ENCODE results near the gene GTPBP2.
"Not testable (repeated sequence)": the region's sequence is repeated elsewhere in the genome, so short reads cannot be mapped to it uniquely, and the experiment has no call there.

GTPBP2 gene, protein sequence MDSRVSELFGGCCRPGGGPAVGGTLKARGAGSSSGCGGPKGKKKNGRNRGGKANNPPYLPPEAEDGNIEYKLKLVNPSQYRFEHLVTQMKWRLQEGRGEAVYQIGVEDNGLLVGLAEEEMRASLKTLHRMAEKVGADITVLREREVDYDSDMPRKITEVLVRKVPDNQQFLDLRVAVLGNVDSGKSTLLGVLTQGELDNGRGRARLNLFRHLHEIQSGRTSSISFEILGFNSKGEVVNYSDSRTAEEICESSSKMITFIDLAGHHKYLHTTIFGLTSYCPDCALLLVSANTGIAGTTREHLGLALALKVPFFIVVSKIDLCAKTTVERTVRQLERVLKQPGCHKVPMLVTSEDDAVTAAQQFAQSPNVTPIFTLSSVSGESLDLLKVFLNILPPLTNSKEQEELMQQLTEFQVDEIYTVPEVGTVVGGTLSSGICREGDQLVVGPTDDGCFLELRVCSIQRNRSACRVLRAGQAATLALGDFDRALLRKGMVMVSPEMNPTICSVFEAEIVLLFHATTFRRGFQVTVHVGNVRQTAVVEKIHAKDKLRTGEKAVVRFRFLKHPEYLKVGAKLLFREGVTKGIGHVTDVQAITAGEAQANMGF

DNA sequence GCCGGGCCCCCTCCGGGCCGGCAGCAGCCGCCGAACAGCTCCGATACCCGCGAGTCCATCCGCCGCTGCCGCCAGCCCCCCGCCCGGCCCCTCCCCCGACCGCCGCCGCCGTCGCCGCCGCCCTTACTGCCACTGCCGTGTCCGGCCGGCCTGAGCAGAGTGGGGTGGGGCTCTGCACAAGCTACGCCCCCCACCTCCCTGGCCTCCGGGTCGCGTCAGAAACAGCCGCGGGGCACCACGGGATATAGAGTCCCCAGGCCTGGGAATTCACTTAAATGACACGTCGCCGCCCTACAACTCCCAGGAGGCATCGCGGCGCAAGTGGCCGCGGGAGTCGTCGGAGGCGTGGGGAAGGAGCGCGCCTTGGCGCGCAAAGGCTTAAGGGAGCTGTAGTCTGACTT lies at the start of gene GTPBP2:
TSS of gene GTPBP2 (minus strand) at position 161 of the 401 bp plus-strand sequence. CDS start at position 59, 102 bp downstream.
- peak; percentile 99 for DNase-seq

DNA sequence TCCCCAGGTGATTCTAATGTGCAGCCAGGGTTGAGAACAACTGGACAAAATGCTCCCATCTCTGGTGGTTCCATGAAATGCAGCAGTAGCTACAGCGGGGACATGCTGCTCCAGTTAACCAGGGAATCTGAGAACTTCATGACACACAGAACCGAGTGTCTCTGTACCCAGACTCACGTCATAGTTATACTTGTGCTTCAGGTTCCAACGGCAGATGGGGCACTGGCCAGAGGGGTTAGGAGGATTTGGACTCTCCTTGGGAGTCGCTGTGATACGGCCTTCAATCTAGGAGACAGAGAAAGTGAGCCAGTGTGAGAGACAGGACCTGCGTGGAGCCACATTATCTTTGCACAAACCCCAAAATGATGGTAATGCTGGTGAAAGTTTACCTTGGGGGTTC lies 49.3 kb upstream of the GTPBP2 start:
- DNase-seq: no peak

DNA sequence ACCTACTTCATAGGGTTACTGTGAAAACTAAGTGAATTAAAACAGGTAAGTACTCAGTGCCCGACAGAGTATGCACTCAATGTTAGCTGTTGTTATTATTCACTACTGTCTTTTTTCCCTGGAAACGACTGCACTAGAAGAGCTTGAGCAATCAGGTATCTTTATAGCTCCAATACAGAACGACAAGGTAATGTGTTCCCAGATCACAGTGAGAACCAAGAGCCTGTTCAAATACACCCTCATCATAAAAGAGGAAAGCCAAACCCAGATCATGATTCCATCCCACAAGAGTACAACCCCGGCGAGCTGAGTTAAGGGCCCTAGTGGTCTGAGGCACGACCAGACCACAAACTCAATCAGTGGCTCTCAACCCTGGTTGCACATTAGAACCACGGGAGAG lies 48.7 kb upstream of the GTPBP2 start:
- no peak for DNase-seq

DNA sequence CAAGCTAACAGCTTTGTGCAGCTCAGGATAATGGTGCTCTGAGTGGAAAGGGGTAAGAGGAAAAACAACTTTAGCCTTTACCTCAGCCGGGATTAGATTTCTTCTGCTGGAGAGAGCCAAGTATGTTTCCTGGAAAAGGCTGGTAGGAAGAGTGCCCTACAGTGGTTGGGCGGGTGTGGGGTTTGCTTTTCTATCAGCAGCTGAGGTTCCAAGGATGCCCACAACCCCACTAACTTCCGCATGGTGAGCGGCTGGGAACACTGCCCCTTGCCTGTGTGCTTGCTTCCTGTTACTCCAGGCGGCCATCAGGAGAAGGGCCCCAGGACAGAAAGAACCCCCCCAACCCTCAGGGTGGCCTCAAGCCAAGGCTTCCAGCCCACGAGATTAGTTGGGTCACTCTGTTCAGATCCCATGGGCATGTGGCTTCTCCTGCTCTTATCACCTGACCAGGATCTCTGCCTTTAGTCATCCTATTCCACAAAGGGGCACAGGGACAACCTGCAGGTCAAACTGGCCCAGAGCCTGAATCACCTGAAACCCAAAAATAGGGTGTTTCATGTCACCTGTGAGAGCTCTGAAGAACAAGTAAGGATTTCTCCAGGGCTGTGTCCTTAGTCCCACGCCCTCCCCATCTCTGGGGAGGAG lies 48.0 kb upstream of the GTPBP2 start:
- DNase-seq: no peak

DNA sequence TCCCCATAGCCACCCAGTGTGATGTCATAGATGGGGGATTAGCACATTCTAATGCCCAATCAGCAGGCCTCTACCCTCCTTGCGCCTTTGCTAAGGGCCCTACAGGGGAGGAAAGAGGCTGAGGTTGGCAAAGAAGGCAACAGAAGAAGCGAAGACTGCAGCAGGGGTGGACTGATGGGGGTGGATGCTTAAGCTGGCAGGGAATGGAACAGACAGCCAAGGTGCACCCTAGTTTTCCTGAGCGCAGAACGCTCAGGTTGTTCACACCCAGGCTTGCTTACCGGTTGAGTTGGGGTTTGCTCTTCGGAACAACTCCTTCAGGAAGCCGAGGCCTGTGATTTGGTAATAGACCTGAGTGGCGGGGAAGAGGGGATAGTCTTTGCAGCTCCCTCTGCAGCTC lies 45.9 kb upstream of the GTPBP2 start:
- no peak for DNase-seq

DNA sequence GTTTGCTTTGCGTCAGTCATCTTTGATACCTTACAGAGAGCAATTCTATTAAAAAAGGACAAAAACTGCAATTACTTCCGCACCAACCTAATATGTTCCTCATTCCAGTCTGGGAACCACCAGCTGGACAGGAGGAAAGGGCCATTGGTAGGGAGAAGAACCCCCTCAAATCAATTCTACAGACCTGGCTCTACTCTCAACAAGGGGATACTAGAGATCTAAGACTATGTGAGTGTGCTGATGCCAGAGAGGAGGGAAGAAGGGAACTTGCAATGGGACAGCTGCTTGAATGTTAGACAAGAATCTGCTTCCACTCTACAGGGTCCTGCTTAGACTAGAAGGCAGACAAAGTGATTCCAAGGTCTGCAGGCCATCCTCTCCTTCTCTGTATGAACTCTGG lies 45.2 kb upstream of the GTPBP2 start:
- no peak for DNase-seq

DNA sequence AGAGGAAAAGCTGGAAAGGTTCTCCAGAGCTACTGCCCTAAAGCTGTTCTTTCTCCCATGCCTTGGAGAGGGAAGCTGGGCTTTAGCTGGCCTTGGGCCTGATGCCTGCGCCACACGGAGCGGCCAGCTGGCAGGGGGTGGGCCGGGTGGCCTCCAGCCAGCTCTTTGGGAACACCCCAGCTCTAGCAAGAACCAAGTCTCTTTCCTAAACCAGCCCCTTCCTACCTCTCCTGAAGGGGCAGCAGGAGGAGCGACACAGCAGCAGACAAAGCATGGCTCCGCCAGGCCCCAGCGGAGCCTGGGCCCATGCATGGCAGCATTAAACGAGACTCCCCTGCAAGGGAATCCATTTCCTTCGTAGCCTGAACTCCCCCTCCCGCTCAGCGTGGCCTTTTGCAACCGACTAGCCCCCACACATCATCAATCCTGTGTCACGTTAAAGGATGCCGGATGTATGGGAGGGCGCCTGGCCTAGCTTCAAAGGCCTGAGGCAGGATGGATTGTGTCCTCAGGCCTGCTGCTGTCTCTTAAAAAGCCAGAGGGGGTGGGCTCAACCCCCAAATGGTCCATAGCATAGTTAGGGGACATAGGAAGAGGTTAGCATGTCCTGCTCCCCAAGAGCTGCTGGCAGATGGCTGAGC lies 44.5 kb upstream of the GTPBP2 start:
- DNase-seq: no peak

DNA sequence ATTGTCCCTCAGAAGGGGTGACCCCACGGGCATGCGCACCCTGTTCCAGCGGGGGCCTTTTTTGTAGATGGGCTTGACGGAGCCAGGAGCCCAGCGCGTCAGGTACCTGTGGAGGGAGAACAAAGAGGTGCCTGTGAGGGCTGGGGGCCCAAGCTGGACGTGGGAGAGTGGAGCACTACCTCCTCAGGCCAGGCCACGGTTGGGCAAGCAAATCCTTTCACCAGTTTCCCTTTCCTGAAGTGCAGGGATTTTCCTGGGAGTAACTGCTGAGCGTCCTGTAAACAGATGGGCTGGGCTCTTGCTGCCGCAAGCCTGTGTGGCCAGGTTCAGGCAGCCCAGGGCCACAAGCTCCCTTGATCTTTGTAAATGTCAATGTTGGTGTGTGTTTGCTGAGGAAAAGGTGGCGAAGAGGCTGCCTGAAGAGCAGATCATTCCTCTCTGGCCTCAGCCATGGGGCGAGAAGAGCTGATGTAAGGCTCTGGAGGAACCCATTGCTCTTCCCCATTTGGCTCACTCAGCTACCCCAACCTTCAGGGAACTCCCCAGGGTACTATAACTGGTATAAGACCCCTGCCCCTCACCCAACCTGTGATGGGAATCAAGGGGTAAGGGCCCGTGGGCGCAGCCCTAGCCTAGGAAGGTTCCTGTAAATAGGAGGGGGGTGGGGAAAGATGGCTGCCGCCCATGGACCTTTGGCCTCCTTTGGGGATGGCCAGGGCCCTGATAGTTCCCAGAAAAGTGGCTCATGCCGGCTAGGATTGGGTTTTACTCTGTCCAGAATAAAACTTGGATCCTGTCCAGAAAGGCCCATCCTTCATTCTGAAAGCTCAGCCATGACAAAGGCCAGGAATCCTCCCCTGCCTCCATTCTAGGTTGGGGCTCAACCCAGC lies 43.0 kb upstream of the GTPBP2 start:
- DNase-seq: no peak

DNA sequence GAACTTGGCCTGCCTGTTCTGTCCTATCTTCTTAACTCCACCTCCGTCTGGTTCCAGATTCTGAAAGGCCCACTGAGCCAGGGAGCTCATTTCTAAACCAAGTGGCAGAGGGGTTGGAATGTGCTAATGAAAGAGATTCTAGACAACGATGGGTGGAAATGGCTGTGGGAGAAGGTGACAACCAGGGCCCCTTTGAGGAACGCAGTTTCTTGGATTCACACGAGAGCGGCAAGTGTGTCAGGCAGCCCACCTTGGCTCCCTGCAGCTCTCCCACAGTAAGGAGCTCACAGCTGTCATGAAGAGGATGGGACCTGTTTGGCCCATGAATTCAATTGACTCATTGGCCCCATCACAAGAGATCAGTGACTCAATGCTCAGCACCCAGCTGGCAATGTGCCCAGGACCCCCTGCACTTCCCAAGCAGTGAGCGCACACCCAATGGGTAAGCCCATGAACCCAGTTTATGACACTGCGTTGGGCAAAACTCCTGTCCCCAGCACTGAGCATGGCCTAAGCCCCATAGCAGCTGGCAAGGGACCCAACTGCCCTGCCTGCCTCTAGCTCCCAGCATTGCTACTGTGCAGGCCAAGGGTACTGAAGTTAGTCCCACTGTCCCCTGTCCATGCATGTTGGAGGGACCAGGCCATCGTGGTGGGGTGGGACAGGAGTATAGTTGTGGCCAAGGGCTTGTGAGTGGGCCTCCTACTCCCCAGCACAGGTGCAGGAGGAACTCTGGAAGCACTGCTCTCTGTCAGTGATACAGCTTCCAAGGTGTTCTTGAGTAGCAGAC lies 42.1 kb upstream of the GTPBP2 start:
- no peak for DNase-seq

DNA sequence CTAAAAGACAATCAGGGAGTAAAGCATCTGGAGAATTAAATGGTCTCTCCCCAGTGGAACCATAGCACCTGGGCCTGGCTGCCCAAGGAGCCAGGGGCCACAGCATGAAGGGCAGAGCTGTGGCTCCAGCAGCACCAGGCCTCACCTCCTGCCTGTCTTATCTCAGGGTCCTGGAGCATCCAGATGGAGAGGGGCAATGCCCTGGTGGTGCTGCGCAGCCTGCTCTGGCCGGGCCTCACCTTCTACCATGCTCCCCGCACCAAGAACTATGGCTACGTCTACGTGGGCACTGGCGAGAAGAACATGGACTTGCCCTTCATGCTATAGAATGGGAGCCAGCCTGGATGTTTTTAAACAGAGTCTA lies 41.5 kb upstream of the GTPBP2 start:
- DNase-seq: no peak

DNA sequence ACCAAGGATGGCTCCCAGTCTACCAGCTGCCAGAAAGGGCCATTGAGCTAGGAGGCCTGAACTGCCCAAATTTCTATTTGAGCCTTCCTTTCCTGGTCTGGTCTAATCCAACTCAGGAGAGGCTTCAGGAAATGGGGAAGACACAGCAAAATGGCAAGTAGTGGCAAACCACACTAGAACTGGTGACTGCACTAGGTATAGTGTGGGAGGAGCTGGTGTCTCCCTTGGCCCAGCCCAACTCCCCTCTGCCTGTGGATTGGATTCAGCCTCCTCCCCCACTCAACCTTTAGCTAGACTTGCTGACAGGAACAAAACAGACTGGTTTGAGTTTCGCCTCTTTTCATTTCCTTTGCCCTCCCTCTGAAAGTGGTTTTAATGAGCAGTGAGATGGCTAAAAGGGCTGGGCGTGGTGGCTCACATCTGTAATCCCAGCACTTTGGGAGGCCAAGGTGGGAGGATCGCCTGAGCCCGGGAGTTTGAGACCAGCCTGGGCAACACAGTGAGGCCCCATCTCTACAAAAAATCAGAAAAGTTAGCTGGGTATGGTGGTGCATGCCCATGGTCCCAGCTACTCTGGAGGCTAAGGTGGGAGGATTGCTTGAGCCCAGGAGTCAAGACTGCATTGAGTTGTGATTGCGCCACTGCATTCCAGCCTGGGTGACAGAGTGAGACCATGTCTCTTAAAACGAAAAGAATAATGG lies 41.0 kb upstream of the GTPBP2 start:
- DNase-seq: peak; percentile 94

DNA sequence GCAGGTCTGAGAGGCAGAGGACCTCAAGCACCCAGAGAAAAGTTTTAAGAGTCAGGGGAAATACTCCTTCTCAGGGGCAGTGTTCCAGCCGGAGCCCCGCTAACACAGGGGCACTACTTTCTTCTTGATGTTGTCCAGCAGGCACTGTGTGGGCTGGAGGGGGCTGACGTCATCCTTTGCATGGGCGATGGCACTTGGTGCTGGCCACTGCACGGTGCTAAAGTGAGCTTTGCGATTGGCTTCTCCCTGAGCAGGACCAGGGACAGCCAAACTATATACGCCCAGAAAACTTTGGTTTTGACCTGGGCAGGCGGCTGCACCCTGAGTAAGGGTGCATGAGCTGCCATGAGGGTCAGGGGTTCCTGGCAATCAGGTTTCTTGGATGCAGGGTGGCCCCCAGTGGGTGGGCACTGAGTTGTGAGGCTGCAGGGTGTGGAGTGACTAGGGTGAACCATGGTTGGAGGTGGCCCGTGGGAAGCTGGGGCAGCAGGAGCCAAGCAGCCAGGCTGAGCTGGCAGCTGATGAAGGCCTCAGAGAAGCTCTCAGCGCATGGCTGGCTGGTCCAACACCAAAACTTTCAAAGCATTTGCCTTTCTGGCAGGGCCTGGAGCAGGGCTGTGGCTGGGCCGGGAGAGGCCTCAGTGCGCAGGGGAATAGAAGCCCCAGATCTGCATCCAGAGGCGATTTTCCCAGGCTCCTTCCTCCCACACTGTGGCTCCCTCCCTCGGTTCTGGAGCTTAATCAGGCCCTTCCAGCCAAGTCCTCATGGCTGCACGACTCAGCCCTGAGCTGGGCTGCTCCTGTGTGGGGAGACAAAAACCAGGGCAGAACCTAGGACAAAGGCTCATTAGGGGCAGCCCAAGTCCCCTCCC lies 40.2 kb upstream of the GTPBP2 start:
- peak; percentile 15 for DNase-seq

DNA sequence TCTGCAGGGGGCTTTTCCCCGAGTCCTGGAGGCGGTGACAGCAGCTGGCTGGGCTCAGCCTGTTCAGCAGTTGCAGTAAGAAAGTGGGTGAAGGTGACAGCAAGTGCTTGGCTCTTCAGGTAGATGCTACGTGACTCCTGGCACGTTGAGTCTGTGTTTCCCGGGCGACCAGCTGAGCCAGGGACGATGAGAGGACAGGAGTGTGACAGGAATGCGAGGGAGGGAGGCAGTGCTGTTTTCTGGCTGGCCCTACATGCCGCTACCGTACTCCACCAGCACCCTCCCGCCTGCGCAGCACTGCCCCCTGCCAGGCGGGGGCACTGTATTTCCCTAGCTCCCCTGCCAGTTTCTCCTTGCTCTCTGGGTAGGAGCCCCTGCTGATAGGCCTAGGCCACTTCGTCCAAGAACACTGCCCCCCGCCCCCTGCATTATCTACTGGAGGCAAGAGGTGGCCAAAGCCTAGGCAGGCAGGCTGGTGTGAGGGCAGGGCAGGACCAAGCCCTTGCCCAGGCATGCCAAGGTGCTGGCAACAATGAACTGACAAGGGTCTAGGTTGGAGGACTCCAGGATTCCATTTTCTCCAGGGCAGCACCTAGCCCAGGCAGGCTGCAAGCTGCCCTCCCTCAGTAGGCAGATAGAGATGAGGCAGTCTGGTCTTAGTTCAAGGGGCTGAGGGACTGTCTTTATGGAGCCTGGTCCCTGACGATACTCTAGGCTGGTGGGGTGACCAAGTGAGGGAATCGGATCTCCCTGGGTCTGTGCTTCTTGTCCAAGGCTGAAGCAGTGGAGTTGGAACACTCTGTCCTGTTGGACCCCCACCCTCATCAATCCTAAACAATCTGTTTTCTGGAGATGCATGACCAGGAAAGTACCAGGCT lies 39.3 kb upstream of the GTPBP2 start:
- peak; percentile 75 for DNase-seq

DNA sequence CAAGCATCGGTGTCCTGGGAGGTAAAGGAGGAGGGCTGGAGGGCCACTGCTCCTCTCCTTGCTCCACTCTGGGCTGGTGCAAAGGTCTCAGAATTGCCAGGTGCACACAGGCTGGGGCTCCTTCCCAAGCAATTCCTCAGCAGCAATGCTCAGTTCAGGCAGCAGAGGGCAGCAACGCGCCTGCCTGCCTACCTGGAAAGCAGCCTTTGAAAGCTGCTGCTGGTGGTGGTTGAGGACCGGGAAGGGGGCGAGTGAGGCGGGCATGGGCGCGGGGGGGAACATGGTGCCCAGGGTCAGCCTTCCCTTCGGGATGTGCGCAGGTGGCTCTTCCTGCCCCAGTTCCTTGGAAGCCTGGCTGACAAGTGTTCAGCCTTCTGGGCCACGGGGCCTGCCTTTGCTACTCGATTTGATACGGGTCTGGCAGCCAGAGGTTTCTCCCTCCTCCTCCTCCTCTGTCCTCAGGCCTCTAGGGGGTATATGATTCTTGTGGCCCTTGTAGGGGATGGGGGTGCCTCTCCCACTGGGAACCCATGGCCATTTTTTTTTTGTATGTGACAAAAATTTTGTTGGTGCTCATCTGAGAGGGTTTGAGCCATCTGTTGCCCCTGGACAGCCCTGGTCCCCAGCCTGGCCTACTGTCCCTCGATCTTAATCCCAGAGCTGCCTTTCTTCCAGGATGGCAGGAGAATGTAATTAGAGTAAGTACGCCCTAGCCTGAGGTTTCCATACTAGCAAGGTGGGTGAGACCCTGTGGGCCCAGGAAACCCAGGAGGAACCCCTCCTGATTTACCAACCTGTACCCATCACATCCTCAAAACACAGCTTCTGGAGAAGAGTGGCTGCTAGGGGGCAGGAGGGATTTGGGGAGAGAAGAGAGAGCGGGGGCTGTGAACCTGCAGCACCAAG lies 38.4 kb upstream of the GTPBP2 start:
- peak; percentile 87 for DNase-seq

DNA sequence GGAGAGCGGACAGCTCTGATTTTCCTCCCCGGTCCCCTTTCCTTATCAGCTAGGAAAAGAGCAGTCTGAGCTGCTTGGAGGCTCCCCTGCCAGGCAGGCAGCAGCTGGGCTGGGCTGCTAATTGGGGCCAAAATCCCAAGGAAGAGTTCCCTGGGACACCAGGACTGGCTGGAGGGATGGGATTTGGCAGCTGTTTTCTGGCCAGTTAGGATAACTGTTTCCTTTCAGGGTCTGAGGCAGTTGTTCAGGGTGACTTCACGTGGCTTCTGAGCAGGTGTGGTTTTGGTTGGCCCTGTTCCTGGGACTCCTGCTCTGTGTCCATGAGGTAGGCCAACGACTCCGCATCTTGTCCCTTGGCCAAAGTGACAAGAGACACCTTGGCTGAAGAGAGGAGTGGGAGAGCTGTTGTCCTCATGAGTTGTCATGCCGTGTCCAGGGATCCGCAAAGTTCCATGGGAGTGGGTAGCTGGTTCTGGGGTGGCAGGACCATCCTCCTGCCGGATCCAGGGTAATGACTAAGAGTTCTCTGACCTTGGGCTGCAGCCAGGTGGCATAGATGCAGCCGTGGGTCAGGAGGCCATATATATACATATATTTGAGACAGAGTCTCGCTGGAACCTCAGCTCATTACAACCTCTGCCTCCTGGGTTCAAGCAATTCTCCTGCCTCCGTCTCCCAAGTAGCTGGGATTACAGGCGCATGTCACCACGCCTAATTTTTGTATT lies 37.3 kb upstream of the GTPBP2 start:
- DNase-seq: peak; percentile 35

DNA sequence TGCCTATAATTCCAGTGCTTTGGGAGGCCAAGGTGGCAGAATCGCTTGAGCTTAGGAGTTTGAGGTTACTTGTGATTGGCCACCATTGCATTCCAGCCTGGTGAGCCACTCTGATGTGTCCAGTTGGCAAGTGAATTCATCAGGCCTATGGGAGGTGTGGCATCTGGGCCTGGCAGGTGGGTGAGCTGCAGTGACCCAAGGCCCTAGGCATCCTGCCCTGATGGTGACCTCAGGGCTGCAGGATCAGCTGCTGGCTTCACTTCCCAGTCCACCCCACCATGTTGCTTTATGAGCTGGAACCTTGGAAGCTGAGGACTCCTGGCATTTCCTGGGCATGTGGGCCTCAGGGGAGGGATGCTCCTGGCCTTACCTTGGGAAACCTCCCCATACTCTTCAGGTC lies 36.3 kb upstream of the GTPBP2 start:
- DNase-seq: peak; percentile 36

DNA sequence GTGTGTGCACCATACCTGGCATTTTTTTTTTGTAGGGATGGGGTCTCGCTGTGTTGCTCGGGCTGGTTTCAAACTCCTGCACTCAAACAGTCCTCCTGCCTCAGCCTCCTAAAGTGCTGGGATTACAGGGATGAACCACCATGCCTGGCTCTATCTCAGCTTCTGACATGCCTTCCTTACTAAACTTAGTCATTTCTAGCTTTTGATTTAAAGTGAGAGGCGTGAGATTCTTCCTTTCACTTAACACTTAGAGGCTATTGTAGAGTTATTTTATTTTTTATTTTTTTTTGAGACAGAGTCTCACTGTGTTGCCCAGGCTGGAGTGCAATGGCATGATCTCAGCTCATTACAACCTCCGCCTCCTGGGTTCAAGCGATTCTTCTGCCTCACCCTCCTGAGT lies 33.9 kb upstream of the GTPBP2 start:
- DNase-seq: not testable (repeated sequence)
